GM21619 (cell line): Measurements from ENCODE around the gene HCN2.

ENCODE experiments used
- ATAC-seq: cut with Tn5 transposase; IDR thresholded peaks from one replicate; pipeline ENCODE4 v1.9.1; 2021; ENCODE audit not compliant: unreplicated experiment

The HCN2 gene

DNA sequence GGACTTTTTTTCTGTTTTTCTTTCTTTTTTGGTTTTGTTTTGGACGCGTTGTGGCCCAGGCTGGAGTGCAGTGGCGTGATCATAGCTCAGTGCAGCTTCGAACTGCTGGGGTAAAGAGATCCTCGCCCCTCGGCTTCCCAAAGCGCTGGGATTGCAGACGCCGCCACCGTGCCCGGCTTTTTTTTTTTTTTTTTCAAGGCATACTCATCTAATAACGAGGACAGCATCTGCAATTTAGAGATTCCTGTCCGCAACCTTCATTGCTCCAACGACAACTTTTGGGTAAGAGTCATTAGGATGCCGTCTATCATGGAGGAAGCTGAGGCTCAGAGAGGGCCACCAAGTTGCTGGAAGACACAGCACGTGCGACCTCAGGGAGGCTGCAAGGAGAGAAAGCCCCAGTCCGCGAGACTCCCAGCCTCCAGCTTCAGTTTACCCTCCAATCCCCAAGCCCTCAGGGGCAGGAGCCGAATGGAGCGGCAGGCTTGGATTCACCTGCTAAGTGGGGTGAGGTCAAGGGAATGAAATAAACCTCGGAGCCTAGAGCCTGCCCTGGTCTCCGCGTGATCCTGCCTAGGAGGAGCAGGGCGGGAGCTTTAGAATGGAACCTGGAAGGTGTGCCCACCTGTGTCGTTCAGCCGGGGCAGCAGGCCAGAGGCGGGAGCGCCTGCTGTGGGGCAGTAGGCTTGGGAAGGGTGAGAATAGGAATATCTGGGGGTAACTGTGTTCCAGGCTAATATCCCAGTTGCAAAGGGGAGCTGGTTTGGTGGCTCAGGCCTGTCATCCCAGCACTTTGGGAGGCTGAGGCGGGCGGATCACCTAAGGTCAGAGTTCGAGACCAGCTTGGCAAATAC, 44.3 kb downstream of the HCN2 start:
- no peak for ATAC-seq

DNA sequence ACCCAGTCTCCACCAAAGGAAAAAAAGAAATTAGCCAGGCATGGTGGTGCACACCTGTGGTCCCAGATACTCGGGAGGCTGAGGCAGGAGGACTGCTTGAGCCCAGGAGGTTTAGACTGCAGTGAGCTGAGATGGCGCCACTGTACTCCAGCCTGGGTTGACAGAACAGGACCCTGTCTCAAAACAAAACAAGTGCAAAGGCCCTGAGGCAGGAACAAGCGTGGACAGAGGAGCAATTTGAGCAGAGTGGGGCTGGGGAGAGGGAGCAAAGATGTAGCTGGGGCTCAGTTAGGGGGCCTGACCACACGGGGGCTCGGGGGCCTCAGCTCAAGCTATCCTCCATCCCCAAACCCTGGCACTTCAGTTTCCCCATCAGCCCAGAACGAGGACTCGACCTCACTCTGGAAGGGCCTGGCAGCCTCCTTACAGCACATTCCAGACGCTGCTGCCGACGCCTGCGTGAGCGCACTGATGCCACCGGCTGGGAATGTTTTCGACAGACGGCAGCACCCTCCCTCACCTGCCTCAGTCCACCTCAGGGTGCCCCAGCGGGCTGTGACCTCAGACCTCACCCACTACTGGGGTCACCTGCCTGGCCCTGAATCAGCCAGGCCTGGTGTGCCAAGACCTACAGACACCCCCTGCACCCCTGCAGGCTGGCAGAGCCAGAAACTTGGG, 45.4 kb downstream of the HCN2 start:
- no peak for ATAC-seq

- no peak for ATAC-seq
Measured at GRCh38 chr19:638906-639252, 49.2 kb downstream of the HCN2 start.

- peak; percentile 61 for ATAC-seq
Measured at GRCh38 chr19:639253-640160, 49.8 kb downstream of the HCN2 start, which contains the start of gene FGF22. FGF22 (plus strand) TSS chr19:639879; CDS start chr19:639926, 47 bp downstream.

DNA sequence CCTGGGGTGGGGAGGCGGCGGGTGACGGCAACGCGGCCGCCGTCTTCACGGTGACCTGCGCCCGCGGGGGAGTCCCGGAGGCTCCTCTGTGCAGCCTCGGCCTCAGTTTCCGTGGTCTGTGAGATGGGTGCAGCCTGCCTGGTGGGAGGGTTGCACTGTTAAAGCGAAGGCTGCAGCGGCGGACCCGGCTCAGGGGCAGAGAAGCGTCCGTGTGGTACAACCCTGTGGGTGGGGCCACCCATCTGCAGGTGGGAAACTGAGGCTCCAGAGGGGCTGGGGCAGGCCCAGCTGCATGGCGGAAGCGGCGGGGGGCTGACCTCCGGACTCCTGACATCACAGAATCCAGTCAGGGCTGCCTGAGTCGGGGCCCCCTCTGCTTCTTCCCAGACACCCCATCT, 50.5 kb downstream of the HCN2 start:
- no peak for ATAC-seq

DNA sequence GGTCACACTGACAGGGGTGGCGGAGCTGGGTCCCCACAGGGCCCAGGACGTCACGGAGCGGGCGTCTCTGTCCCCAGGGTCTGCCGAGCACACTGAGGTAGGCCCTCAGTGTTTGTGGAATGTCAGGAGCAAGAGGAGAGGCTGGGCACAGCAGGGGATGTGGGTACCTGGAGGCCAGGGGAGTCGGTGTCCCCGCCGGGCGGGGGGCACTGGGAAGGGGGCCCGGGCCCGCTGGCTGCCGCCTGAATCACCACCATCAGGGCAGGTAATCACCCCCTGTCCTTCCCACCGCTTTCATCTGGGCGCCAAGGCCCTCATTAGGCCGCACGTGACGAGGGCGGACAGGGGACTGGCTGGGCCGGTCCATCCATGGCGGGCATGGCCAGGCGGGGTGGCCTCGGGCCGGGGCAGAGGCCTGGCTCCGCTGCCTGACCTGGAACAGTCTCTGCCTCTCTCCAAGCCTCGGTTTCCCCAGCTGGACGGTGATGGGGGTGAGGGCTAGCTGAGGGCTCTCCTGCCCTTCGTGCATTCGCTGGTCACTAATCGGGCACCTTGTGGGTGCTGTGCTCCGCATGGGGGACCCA, 51.0 kb downstream of the HCN2 start:
- no peak for ATAC-seq

- ATAC-seq: no peak
Measured at GRCh38 chr19:641702-642101, 52.0 kb downstream of the HCN2 start.

- ATAC-seq: no peak
Measured at GRCh38 chr19:642767-643727, 53.4 kb downstream of the HCN2 start.

- no peak for ATAC-seq
Measured at GRCh38 chr19:643736-644135, 54.1 kb downstream of the HCN2 start.

- ATAC-seq: no peak
Measured at GRCh38 chr19:644363-644762, 54.7 kb downstream of the HCN2 start.

- ATAC-seq: no peak
Measured at GRCh38 chr19:644789-645188, 55.1 kb downstream of the HCN2 start.

DNA sequence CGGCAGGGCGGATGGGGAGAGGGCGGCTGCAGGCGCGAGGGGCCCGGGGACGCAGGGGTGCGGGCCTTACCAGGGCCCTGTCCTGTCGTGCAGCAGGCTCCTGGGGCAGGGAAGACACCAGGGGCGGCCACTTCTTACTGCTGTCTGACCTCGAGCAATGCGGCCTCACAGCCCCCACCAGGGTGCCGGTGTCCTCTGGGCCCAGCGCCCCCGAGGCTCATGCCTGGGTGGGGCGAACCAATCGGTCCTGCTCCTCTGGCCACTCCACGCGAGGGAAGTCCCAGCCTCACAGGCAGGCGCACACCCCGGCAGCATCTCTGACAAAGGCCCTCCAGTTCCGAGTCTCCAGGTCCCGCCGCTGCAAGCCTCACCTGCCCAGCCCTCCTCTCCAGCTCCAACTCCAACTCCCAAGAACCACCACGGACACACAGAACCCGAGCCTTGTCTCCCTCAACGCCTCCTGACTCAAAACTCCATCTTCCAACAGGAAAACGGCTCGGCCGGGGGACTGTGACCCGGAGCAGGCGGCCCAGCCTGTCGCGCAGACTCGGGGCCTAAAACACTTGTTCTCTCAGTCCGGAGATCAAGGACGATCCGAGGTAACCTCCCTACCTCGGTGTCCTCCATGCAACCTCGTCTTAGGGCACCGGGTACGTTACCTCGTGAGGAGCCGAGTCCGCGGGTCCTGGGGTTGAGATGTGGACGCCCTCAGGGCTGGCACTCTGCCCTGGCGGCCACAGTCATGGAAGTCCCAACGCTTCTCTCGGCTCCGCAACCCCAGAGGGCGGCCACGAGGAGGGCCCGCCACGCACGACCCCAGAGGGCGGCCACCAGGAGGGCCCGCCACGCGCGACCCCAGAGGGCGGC, 56.5 kb downstream of the HCN2 start:
- no peak for ATAC-seq

DNA sequence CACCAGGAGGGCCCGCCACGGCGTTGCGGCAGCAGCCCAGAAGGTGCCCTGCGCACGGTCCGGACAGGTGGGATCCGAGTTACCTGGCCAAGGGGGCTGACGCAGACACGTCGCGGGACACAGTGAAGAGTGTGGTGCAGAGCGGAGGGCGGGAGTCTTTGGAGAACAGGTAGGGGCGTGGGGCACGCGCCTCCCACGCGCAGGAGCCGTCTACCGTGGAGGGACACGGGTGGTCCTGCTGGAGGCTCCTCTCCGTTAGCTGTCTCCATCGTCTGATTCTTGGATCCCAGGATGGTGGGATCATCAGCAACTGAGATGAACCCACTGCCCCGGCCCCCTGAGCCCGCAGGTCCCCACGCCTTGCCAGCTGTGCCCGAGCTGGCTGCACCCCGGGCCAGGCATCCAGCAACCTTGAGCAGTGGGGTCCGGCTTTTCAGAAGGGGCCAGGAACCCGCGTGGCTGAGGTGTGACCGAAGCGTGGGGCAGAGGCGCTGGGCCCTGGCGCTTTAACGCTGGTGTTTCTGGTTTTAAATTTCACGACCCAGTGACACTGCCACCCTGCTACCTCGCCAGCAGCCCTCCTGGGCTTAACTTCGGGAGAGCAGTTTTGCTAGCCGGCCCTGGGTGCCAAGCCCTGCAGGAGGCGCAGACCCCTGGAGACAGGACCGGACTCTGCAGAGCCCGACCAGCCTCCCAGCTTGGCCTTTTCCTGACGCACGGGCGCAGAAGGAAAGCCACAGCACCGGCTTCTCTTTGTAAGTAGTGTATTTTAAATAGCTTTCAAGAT, 57.3 kb downstream of the HCN2 start:
- ATAC-seq: no peak

- ATAC-seq: no peak
Measured at GRCh38 chr19:647566-648284, 58.0 kb downstream of the HCN2 start.

- ATAC-seq: no peak
Measured at GRCh38 chr19:648305-648704, 58.6 kb downstream of the HCN2 start.

GRCh38 chr19:648904-649801, 59.5 kb downstream of the HCN2 start:
- ATAC-seq: no peak

DNA sequence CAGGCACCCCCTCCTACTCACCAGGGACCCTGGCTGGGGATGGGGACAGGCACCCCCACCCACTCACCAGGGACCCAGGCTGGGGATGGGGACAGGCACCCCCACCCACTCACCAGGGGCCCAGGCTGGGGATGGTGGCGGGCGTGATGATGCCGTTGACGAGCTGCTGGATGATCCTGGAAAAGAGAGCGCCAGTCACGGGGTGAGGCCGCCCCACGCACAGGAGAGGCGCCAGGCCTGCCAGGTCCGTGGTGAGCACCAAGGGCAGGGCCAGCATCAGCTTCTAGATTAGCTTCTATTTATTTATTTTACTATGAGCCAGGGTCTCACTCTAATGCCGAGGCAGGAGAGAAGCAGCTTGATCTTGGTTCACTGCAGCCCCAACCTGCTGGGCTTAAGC, 60.4 kb downstream of the HCN2 start:
- no peak for ATAC-seq
